ENCODE measurements around the gene WTIP. TPM values are rescaled to one million over a fixed set of nuclear protein-coding genes. Genes with fewer than 3 reads are reported as not detected.
A peak's percentile ranks its signal among the peaks of the same experiment; 100 is the strongest.
"Not testable (repeated sequence)": the region's sequence is repeated elsewhere in the genome, so short reads cannot be mapped to it uniquely, and the experiment has no call there.

The WTIP gene
- polyA plus RNA-seq, 3 donors, result 2.7 to 21.0 (median 14.8) TPM

GRCh38 chr19:34499155-34499834, 17.7 kb downstream of the WTIP start:
- 88 to 91% (median 89%) methylated on average over 13 of the region's 13 CpGs for WGBS, 3 donors
- no peak overlapping the region for H3K27ac ChIP-seq (ENCODE audit: low read depth, low read length)

DNA sequence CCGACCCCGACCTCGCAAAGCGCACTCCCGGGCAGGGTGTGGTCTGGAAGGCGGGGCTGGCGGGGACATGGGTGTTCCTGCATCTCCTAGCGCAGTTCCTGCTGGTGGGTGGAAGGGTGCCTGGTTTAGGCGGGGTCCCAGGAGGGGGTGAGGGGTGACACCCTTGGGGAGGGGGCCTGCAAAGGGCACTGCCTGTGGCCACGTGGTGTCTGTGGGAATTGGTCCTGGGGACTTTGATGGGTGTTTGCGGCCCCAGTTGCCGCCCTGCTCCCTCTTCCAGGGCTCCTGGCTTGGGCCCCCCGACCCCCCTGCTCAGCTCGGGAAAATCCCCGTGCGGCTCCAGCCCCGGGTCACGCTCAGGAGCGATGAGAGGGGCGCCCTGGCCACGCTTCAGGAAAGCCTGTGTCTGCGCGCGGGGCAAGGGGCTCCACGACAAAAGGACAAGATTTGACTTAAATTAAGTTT, 19.1 kb downstream of the WTIP start:
- 46 to 67% (median 51%) methylated on average over 25 of the region's 25 CpGs for WGBS, 3 donors
- no peak overlapping the region for H3K27ac ChIP-seq (ENCODE audit: low read depth, low read length)

GRCh38 chr19:34501339-34502320, 20.1 kb downstream of the WTIP start:
- 33 to 37% (median 37%) methylated on average over 39 to 40 of the region's 40 CpGs for WGBS, 3 donors
- peak overlapping the region; percentile 11 for H3K27ac ChIP-seq (ENCODE audit: low read depth, low read length)

GRCh38 chr19:34502582-34503411, 21.2 kb downstream of the WTIP start:
- 72 to 81% (median 73%) methylated on average over 15 of the region's 15 CpGs for WGBS, 3 donors
- H3K27ac ChIP-seq (ENCODE audit: low read depth, low read length), result no peak overlapping the region

DNA sequence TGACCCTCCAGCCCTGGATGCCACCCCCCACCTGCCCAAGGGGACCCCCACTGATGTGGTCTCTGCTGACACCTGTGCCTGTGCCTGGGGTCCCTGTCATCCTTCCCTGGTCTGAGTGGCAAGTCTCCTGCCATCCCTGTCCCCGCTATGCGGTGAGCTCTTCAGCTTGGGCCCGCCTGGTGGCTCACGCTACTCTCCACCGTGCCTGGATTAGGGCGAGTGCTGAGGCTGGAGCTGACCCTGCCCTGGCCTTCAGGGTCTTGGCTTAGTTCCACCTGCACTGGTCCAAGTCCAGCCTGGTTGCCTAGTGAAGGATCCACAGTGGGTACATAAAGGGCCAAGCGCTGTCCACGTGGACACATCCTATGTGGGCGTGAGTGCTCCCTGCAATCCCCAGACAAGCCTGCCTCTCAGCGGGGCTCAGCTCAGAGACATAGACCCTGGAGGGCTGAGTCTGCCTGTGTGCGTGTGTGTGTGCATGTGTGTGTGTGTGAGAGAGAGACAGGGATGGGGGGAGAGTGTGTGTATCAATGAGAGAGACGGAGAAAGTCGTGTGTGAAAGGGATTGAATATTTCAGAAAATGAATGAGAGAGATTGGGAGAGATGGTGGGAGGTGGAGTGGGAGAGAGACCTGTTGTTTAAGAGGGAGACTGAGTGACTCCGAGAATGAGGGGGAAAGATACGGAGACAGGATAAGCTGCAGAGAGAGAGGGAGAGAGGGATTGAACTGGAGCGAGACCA, 22.1 kb downstream of the WTIP start:
- 77 to 80% (median 79%) methylated on average over 16 of the region's 16 CpGs for WGBS, 3 donors
- H3K27ac ChIP-seq (ENCODE audit: low read depth, low read length), result no peak overlapping the region

GRCh38 chr19:34504273-34504808, 22.8 kb downstream of the WTIP start:
- no peak overlapping the region for H3K27ac ChIP-seq (ENCODE audit: low read depth, low read length)
- 63 to 79% (median 77%) methylated on average over 6 of the region's 6 CpGs for WGBS, 3 donors

GRCh38 chr19:34504809-34505291, 23.3 kb downstream of the WTIP start:
- no peak overlapping the region for H3K27ac ChIP-seq (ENCODE audit: low read depth, low read length)
- WGBS, 3 donors, result 61 to 80% (median 70%) methylated on average over 9 of the region's 9 CpGs

- 77 to 85% (median 81%) methylated on average over 13 to 14 of the region's 14 CpGs for WGBS, 3 donors
- H3K27ac ChIP-seq (ENCODE audit: low read depth, low read length), result no peak overlapping the region
Measured at GRCh38 chr19:34505321-34506025, 23.9 kb downstream of the WTIP start.

GRCh38 chr19:34506026-34506370, 24.4 kb downstream of the WTIP start:
- WGBS, 3 donors, result 65 to 81% (median 80%) methylated on average over 8 of the region's 8 CpGs
- no peak overlapping the region for H3K27ac ChIP-seq (ENCODE audit: low read depth, low read length)

GRCh38 chr19:34507414-34508067, 26.0 kb downstream of the WTIP start:
- WGBS, 3 donors, result 75 to 81% (median 81%) methylated on average over 4 of the region's 4 CpGs
- no peak overlapping the region for H3K27ac ChIP-seq (ENCODE audit: low read depth, low read length)

DNA sequence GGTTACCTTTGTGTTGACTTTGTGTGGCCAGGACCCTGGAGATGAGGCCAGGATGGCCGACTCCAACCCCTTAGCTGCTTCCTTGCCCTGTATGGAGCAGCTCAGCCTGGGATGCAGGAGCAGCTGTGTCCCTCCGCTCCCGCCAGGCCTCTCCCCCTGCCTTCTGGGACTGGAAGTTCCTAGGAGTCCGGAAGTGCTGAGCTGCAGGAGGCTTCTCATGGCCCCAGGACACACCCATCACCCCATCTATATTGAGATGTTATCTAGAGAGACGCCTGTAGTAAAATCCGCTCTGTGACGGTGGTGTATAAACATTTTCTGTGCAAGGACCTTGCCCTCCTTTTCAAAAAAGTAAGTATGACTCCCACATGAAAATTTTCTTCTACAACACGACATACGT, 27.0 kb downstream of the WTIP start:
- 56 to 72% (median 63%) methylated on average over 9 of the region's 9 CpGs for WGBS, 3 donors
- no peak overlapping the region for H3K27ac ChIP-seq (ENCODE audit: low read depth, low read length)

DNA sequence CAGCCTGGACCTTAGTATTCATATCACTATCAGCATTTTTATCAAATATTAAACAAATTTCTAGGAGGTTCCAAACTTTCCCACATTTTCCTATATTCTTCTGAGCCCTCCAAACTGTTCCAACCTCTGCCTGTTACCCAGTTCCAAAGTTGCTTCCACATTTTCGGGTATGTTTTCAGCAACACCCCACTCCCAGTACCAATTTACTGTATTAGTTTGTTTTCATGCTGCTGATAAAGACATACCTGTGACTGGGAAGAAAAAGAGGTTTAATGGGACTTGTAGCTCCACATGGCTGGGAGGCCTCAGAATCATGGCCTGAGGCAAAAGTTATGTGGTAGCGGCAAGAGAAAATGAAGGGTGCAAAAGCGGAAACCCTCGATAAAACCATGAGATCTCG, 29.3 kb downstream of the WTIP start:
- H3K27ac ChIP-seq (ENCODE audit: low read depth, low read length), result not testable (repeated sequence)
- WGBS, 3 donors, result 86 to 95% (median 91%) methylated on average over 5 of the region's 5 CpGs

DNA sequence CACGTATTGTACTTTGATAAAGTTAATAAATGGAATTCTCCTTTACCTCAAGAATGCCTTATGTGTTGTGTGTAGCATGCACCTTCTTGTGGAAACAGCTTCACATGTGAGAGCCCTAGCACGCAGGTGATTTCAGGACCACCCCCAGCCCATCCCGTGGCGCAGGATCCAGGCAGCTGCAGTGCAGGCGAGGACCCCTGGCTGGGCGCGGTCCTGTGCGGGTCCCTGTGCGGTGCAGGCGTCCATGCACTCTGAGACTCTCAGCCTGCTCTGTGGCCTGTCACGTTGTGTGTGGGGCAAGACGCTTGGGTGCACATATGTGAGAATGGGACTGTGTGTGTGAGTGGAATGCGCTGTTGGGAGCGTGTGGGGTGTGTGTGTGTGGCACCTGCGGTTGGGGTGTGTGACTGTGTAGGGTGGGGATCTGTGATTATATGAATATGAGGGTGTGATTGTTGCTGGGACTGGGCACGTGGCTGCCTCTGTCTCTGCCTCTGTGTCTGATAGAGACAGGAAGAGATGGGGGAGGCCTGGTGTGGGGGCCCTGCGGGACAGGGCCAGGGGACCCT, 30.8 kb downstream of the WTIP start:
- H3K27ac ChIP-seq (ENCODE audit: low read depth, low read length), result no peak overlapping the region
- WGBS, 3 donors, result 81 to 84% (median 82%) methylated on average over 17 of the region's 17 CpGs

- WGBS, 3 donors, result 65 to 76% (median 71%) methylated on average over 6 of the region's 6 CpGs
- H3K27ac ChIP-seq (ENCODE audit: low read depth, low read length), result no peak overlapping the region
Measured at GRCh38 chr19:34513767-34514166, 32.2 kb downstream of the WTIP start.

- no peak overlapping the region for H3K27ac ChIP-seq (ENCODE audit: low read depth, low read length)
- WGBS, 3 donors, result 57 to 65% (median 65%) methylated on average over 2 of the region's 2 CpGs
Measured at GRCh38 chr19:34519602-34520001, 38.0 kb downstream of the WTIP start.

- no peak overlapping the region for H3K27ac ChIP-seq (ENCODE audit: low read depth, low read length)
- 68 to 70% (median 69%) methylated on average over 1 of the region's 1 CpG for WGBS, 3 donors
Measured at GRCh38 chr19:34523408-34523807, 41.9 kb downstream of the WTIP start.

Measured in adipose tissue (tissue), 3 donors.